ENCODE data around the gene NPC2.
"Not testable (repeated sequence)": the region's sequence is repeated elsewhere in the genome, so short reads cannot be mapped to it uniquely, and the experiment has no call there.

The NPC2 gene

DNA sequence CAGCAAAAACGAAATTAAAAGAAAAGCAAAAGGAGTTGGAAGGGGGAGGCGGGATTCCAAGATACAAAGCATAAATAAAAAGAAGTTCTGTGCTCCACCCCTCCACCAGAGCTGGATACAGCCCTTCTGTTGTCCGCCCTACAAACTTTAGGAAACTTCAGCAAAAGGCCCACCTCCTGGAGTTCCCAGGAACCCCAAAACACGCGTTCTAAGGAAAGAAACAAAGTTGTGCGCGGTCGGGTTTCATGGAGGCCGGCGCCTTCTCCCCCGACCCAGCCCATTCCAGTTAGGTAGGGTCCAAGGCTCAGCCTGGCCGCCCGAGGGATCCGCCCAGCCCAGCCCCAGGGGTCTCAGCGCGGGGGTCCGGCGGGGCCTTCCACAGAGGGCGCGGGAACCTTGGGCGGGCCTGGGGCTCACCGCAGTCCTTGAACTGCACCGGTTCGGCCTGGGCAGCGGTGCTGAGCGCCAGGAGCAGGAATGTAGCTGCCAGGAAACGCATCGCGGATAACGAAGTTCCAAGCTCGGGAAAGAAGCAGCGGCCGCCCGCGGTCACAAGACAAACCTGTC, at the start of gene NPC2:
Gene NPC2, minus strand, starts transcription at position 530 of the 567 bp plus-strand sequence. Its CDS starts 31 bp downstream, at position 499.
- DNase-seq (ENCODE audit: low read depth) = no peak

DNA sequence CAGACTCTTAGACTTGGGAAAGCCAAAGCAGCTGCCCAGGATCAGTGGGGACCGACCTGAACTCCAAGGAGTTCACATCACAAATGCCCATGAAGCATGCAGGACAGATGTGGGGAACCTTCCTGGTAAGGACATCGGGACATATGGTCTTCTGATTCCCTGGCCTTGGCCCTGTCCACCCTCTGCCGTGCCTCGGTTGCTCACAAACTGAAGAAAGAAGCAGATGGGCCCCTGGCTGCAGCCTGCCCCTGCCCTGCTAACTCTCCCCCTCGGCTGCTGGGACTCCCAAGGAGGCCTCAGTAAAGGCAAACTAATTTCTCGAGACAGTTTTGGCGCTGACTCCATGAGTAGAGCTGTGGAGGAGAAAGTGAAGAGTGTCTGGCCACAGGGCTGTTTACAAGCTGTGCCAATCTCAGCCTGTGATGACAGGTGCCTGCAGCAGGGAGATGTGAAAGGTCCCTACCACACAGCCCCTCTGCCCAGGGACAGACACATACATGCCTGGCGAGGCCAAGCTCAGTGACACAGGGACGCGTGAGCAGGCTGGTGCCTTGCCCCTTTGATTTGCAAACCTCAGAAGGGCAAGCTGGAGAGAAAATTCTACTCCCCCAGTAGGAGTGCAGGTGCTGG, 49.1 kb upstream of the NPC2 start:
- DNase-seq (ENCODE audit: low read depth) = no peak

DNA sequence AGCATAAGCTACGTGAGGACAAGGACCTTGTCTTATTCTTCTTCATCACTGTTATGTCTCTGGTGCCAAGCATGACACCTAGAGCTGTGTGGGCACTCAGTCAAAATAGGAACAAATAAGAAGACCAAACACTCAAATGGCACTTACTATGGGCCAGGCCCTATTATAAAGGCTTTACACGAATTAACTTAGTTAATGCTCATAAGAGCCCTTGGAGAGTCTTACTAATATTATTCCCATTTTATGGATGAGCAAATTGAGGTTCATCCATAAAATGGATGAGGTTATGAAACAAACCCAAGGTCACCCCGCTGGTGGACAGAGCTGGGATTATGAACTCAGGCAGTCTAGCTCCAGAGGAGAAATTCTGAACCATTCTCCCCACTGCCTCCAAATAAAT, 48.1 kb upstream of the NPC2 start:
- DNase-seq (ENCODE audit: low read depth) = no peak

DNA sequence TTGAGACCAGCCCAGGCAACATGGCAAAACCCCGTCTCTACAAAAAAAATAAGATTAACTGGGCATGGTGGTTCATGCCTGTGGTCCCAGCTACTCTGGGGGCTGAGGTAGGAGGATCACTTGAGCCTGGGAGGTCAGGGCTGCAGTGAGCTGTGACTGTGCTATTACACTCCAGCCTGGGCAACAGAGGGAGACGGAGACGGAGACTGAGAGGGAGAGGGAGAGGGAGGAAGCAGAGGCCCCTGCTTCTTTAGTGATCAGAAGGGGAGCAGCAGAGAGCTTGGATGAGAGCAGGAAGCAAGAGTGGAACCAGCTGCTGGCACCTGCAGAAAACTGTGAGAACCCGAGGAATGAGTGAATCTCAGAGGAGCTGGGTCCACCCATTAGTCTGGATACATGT, 46.4 kb upstream of the NPC2 start:
- DNase-seq (ENCODE audit: low read depth) = no peak

DNA sequence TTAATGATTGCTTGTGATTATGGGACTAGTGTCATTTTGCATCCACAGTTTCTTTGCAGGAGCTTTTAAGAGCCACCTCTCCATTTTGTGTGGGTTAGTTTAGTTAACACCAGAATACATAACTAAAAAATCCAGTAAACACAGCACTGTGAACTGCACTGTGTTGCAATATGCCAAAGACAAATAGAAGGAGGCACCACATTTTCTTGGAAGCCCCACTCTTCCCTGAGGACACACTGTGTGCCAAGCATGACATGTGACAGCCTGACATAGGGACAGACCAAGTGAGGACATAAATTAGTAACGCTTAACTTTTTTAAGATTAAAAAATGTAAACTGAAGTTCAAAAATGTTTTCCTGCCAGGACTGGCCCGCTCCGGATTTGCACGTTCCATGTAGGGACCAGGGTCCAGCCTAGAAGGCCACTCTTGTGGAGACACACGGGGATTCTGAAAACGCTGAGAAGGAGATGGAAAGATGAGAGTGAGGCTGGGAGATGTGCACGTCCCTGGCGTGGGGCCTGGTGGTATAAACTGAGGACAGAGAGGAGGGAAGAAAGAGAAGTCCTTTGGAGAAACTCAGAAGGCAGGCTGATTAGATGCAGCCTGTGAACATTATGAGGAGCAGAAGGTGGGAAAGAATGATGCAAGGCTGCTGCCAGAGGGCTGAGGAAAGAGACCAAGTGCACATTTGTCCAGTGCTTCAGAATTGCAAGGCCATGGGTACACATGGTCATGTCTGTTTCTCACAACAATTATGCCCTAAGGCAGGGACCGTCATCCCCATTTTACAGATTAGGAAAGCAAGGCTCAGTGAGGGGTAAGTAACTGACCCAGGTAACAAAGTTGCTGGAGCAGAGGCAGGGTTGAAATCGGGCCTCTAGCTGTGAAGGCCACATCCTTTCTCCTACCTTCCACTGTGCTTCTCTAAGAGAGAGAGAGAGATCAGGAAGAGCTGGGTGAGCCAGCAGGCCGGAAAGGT, 45.6 kb upstream of the NPC2 start:
- DNase-seq (ENCODE audit: low read depth) = no peak

DNA sequence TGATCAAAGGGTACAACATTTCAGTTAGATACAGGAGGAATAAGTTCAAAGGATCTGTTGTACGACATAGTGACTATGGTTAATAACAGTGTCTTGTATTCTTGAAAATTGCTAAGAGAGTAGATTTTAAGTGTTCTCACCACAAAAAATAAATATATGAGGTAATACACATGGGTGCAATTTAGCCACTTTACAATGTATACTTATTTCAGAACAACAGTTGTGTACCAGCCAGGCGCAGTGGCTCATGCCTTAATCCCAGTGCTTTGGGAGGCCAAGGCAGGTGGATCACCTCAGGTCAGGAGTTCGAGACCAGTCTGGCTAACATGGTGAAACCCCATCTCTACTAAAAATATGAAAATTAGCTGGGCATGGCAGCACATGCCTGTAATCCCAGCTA, 43.2 kb upstream of the NPC2 start:
- DNase-seq (ENCODE audit: low read depth) = not testable (repeated sequence)

DNA sequence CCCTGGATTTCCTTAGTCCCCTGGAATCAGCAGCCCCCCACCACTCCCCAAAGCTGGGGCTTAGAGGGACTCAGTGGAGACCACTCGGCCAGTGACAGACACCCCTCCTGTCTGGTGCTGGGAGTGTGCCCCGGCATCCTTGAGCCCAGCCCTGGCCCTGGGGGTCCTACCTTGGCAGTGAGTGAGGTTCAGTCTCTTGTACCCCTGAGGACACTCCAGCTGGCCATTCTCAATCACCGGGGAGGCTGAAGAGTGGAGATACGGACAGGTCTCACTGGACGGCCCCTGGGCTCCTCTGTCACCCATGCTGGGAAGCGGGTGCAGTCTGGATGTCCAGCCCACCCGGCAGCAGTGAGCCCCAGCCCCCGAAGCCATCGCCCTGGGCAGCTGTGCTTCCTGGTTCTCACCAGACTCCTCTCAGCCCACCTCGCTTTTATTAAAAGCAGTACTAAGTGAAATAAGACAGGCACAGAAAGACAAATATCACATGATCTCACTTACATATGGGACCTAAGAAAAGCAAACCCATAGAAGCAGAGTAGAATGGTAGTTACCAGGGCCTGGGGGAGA, 42.7 kb upstream of the NPC2 start:
- DNase-seq (ENCODE audit: low read depth) = no peak

DNA sequence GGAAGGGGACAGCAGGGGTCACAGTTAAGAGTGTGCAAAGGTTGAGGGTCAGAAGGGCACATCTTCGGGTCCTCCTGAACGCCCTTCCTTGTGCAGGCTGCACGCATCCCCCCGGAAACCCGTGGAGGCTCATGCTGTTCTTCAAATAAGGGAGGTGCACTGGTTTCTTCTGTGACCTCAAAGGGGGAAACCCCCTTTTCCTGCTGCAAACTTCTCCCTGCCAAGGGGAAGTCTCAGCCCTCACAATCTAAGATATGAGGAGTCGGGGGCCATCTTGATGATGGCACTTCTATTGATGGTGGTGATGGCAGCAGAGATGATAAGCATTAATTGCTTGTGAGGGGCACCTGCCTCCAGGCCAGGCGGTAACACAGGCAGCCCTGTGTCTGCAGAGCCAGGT, 40.5 kb upstream of the NPC2 start:
- DNase-seq (ENCODE audit: low read depth) = no peak

DNA sequence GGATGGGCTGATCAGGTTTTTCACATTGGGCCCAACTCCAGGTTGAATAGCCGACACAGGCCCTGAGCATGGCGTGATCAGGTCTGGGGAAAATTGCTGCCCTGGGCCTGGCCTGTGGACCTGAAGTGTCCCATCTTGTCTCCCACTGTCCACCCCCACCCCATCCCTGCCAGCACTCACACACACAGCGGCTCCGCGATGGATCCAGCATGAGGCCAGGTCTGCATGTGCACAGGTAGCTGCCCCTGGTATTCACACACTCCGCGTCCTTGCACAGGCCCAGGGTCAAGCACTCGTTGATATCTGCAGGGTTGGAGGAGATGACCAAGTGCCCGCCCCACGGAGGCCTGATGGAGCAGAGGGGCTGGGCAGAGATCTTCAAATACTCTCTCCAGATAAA, 39.1 kb upstream of the NPC2 start:
- no peak for DNase-seq (ENCODE audit: low read depth)

DNA sequence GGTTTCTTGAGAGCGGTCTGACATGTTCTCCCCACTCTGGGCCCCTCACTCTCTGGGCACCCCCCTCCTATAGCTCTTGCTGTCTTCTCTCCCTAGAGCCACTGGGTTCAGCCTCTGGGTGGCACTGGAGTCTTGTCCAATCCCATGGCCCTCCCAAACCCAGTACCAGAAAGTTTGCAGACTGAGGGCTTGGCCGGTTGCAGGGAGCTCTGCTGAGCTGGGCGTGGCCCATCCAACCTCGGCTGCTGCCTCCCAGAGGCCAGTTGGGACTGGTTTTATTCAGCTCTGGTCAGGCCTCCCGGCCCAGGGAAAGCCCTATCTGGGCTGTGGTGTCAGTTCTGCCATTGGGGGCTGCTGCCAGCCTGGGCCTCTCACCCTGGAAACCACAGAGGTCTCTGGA, 38.4 kb upstream of the NPC2 start:
- DNase-seq (ENCODE audit: low read depth) = peak; percentile 33

DNA sequence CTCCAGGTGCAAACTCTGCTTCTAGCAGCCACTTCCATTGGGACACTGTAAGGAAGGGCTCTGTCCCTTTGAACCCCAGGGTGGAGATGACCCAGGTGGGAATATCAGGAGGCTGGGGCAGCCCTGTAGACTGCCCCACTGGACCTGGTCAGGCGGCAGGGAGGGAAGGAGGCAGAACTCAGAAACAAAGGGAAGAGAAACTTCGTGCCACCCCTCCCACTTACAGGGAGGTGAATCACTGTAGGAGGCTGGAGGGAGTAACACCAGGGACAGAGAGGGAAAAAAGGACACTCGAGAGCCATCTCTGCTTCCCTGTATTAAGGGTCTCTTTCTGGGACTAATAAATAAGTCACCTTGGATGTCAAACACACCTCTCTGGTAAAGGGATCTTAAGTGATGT, 37.9 kb upstream of the NPC2 start:
- DNase-seq (ENCODE audit: low read depth) = no peak

DNA sequence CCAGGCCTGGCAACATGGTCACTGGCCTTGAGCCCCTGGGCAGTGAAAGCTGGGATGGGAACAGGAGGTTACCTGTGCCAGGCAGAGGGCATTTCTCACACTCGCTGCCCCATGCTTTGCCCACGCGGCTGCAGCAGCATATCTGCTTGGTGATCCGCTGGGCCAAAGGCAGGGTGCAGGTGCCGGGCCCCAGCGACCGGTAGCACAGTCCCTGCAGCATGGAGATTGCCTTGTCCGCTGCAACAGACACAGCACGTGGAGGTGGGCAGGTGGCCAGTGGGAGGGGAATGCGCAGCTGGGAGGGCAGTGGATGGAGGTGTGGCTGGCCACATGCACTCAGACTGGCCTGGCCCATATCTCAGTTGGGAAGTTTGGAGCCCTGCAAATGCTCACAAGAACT, 35.8 kb upstream of the NPC2 start:
- no peak for DNase-seq (ENCODE audit: low read depth)

DNA sequence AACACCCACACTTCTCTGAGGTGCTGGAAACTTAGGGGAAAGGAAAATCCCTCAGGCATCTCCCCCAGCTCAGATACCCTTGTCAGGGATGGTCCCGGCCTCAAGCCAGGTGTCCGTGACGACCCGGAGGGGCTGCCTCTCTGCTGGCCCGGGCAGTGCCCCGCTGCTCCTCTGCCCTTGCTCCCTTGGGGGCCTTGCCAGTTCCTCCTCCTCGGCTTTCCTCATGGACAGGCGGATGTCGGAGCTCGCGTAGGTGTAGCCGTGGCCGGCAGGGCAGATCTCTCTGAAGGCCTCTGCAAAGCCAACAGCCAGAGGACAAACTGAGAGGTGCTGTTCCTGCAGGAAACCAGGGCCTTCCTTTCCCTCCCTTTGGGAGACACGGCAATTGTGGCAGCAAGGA, 35.3 kb upstream of the NPC2 start:
- no peak for DNase-seq (ENCODE audit: low read depth)

DNA sequence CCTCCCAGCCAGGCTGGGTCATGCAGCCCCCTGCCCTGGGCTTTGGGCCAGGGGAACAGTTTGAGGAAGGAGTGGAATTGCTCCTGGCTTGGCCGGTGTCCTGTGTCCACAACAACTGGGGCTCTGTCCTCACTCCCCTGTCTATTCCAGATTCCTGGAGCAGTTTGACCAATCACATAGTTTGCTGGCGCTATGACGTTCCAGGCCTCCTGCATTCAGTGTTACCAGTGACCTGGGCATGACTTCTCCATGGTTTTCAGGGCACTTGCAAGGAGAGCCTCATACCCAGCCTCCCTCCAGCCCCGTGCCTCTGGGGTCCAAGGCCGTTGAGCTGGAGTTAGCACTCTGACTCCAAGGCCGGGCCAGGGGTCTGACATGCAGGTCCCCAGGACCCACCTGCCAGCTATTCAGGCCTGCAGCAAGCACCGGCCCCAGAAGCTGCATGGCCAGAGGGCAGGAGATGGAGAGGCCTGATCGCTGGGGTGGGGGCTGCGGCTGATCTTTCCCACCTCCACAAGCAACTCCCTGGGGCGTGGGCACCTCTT, 34.7 kb upstream of the NPC2 start:
- DNase-seq (ENCODE audit: low read depth) = no peak

DNA sequence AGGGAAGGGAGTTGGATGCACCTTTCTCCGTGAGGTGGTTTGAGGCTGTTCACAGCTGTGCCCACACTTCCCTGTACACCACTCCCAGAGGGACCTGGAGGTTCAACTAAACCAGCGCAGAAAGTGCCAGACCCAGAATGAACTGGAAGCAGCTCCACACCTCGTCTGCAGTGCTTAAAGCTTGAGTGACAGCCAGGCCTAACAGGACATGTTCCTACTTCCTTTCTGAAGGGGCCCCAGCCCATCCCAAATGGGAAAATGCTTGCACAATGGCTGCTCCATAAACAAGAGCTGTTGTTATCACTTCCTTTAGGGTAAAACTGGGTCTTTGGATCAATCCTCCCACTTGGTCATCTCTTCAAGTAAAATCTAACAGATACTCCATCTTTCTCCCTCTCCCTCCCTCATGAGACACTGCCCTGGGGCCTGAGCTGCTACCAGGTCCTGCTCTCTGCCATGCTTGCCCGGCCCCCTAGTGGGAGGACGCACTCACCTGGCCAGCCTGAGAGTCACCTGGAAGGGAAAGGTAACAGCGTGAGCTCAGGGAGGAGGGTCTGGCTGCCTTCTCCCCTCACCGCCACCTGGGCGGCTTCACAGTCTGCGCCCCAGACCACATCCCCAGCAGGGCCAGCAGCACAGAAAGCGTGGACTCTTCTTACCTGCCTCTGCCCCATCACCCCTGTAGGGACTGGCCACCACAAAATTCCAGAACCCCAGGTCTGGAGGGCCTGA, 33.9 kb upstream of the NPC2 start:
- DNase-seq (ENCODE audit: low read depth) = no peak

DNA sequence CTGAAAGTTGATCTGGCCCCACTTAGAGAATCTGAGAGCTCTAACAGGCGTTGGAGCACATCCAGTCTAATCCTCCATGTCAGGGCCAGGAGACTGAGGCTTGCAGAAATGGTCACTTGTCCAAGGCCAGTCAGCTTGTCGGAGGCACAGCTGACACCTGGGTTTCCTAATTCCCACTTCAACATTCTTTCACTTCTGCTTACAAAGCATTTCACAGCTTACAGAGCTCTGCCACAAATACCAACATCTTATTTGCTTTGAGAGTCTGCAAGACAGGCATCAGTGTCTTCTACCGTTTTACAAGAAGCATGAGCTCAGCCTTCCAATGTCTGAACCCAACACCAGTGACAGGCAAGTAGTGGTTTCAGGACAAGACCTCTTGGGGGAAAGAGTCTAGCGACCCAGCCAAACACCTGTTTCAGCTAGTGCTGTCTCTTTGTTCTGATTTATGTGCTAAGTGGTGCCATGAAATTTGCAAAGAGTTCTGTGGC, 32.3 kb upstream of the NPC2 start:
- DNase-seq (ENCODE audit: low read depth) = no peak

DNA sequence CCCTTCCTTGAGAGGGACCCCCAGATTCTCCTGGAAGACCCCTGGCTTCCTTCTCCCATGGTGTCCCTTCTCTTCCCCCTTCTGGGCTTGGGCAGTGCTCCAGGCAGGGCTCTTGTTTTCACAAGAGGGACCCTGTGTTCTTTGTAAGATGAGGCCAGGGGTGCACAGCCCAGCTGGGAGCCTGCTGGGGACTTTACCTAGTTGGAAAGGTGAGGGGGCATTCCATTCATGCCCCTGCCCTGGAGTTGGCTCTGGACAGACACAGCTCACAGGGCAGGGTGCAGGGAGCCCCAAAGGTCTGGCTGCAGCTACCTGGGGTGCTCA, 31.7 kb upstream of the NPC2 start:
- DNase-seq (ENCODE audit: low read depth) = no peak

DNA sequence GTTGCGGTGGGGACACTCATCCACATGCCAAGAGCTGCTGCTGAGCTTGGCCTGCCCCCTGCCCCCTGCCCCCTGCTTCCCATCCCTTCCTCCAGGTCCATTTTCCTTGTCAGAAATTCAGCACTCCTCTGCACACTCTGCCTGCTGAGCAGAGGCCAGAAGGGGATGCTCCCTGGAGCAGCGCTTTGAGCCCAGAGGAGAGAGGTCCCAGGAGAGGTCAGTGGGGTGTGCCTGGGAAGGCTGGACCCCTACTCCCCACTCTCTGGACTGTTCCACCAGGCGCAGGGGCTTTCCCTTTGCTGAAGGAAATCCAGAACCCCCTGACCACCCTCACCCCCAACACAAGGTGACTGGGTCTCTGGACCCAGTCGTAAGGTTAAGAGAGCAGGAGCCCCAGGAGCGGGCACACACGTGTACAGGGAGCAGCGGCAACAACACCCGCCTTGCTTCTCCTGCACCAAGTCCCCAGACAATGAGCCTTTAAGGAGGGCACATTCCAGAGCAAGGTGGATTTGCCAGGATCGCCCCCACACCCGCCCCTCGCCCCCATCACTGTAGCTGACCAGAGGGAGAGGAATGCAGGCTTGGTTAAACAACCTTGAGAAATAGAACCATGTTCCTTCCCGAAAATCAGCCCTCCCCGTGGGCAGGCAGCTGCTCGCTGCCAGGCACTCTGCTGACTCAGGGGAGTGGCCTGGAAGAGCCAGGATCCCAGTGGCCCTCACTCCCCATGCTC, 31.1 kb upstream of the NPC2 start:
- DNase-seq (ENCODE audit: low read depth) = no peak

DNA sequence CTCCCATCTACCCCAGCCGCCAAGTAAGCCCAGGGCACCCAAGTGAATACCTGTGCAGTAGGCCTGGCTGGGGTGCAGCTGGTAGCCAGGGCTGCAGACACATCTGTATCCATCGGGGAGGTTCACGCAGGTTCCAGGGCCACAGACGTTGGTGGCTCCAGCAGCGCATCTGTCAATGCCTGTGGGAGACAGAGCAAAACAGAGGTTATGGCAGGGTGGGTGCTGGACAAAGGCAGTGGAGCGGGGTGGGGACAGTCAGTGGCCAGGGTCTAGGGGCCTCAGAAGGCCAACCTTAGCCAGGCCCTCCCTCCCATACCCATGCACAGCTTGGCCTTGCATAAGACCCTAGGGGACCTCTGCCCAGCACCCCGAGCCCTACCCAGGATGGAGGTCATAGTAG, 29.6 kb upstream of the NPC2 start:
- DNase-seq (ENCODE audit: low read depth) = no peak

DNA sequence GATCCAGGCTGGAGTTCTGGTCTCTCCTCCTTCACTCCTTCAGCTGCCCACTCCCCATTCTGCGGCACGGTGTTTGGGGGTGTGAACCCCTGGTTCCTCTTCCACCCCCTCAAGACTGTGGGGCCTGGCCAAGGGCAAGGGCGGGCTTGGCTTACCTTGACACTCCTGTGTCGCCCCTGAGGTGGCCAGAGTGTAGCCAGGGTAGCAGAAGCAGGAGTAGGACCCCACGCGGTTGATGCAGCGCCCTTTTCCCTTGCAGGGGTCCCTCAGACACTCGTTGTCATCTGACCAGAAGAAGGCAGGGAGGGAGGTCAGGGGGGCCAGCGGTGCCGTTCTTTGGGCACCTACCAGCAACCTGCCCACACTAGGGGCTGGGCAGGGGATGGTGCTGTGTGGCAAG, 28.7 kb upstream of the NPC2 start:
- DNase-seq (ENCODE audit: low read depth) = no peak

Data from HS-27A (cell line).